ENCODE measurements around the gene OGA.

OGA gene

DNA sequence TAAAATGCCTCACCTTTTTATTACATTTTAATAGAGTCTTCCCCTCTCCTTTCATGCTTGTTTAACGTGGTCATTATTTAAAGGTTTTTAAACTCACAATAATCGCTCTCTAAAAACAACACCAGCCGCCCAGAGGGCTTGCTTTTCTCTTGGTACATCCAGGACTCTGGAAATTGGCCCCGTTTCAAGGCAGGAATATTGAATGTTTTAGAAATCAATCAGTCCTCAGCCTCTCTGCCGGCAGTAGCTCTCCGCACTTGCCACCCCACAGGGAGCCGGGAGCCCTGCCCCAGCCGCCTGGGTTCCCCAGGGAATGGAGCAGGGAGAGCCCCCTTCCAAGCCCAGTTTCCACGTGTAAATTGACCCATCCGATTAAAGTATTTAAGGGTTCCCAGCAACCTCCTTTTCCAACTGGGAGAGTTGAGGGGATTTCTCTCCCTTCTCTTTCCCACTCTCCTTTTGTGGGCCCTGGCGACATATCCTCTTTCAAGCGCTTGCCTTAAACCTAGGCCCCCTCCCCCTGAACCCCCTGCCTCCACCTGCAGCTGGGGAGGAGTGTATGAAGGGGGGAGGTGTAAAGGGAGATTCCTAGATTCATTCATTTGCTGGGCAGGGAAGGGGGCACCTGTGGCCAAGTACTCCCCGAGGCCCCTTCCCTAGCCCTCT lies 44.2 kb downstream of the OGA start:
- no peak for DNase-seq

DNA sequence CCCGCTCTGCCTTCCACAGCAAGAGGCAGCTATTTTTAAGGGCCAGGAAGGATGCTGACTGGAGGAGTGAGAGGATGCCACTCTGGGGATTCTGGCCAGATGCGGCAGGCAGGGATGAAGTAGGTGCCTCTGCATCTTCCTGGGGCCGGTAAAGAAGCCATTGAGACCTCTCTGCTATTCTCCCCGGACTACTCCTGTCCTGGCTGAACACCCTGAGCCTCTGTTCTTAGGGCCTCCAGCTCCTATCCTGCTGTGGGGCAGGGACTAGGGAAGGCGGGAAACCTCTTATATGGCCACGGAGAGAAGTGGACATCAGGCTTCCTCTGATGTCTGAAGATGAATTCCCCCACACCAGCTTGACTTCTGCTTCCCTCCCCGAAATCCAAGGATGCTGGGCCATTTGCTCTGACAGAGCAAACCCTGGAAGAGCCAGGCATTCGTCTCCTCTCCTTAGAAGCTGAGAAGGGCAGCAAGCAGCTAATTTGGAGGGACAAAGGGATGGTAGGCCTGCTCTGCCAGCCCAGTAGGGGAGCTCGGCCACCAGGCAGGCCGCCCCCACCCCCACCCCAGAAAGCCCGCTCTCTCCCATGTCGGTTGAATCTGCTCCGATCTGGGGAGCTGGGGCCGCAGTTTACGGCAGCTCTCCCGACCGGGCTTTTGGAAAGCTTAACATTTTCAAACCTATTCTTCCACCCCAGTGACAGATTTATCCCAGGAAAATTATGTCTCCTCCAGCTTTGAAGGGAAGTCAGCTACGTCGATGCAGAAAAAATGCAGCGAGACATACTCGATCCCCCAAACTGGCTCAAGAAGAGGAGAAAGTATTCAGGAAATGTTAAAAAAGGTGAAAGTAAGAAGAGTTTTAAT lies 45.1 kb downstream of the OGA start:
- DNase-seq, result no peak

DNA sequence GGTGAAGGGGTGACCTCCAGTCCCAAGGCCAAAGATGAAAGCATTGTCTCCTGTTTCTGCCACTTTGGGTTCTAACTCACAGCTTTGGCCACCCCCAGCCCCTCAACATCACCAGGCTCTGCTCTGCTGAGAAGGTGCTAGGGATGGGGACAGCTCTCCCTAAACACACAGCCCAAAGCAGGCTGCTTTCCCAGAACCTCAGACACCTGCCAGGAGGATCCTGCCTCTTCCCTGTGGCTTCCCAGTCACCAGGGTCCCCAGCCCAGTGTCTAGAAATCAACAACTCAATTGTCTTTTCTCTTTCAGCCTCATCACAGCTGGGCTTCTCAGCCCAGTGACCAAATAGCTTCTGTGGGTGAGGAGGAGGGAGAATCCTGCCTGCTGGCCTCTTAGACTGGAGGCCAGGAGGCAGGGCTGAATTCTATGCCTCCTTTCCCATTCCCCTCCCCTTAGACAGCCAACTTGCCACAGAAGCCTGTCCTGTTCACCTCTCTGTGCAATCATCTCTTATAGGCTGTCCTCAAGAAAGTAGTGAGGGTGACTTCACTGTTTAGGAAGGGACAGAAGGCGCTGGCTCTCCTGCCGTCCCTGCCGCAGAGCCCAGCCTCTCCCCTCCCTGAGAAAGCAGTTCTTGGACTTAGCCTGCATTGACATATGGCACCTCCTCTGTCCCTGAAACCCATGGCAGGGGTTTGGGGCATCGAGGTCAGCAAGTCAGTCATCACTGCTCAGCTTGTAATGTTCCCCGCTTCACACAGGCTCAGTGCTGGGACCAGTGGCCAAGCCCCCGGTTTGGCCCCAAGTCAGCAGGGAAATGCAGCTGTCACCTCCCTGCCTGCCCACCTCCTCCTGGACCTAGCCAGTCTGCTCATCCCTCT lies 46.0 kb downstream of the OGA start:
- no peak for DNase-seq

- no peak for DNase-seq
Measured at GRCh38 chr10:101771380-101771779, 46.9 kb downstream of the OGA start.

DNA sequence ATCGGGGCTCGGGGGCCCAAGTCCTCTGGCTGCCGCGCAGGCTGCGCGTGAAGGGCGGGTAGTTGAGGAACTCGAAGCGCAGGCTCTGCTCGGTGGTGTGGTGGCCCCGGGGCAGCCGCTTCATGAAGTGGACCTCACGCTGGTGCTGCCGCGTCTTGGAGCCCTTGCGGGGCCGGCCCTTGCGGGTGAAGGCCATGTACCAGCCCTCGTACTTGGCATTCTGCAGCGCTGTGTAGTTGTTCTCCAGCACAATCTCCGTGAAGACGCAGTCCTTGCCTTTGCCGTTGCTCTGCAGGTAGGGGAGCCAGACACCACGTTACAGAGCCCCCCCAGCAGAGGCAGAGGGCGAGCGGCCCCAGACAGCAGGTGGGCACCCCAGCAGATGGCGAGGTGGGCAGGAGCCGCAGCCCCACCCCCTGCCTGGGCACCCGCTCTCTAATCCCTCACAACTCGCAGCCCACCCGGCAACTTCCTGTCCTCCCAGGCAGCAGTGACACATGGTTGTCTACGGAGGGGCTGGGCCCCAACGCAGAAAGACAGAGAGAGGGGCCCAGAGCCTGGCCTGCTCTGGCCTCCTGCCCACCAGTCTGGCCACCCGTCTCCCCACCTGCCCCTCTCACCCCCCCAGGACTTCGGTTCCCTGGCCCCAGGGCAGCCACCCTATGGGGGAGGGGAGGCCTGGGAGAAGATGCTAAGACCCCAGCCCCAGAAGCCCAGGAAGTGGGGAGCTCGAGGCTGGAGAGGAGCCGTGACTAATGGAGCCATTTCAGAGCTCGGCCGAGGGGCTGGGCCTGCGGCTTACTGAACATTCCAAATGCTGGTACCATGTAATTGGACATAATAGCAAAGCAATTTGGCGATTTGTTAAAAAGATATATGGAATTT lies 47.7 kb downstream of the OGA start:
- no peak for DNase-seq

GRCh38 chr10:101769541-101770180 lies 48.6 kb downstream of the OGA start:
- no peak for DNase-seq

- no peak for DNase-seq
Measured at GRCh38 chr10:101768791-101769170, 49.5 kb downstream of the OGA start.

DNA sequence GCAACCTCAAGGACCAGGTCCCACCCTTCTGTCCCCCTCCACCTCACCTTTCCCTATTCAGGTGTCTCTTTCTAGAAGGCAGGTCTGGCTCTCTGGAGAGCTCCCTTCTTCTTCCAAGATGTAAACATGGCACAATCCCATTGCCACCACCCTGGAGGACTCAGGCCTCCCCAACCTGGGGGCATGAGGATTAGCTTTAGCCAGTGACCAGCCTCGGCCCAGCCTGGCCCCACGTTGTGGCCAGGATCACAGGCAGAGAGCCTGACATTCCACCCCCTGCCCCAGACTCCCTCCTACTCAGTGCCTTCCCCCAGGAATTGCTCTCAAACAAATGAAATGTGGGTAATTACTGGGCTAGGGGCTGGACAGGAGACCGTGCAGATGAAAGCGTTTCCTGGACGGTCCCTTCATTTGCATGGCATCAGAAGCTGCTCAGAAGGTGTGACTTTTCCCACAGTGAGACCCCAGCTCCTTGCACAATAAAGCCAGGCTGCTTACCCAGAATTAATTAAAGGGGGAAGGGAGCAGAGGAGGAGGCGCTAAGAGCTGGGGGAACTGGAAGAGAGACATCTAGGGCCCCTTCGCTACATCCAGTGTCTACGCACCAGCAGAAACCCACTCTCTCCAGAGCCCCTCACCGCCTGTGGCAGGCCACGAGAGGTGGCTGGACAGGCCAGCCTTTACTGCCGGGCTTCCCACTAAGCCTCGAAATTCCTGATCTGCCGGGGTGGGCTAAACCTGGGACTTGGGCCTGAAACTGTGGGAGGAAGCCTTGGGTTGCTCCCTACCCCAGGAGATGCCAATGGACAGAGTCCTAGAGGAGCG lies 50.1 kb downstream of the OGA start:
- DNase-seq, result no peak

DNA sequence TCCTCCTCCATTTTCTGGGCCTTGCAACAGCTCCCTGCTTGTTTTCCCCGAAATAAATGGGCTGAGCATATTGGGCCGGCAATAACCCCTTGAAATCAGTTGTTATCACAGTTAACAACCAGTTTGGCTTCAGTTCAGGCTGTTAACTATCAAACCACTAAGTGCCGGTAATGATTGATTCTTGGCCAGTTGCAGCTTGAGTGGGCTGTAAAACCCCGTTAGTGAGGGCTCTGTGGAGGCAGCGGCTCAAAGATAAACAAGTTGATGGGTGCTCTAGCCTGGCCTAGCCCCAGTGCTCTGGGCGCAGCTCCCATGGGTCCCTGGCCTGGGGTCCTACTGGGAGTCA lies 50.7 kb downstream of the OGA start:
- no peak for DNase-seq

- no peak for DNase-seq
Measured at GRCh38 chr10:101766753-101767599, 51.3 kb downstream of the OGA start.

DNA sequence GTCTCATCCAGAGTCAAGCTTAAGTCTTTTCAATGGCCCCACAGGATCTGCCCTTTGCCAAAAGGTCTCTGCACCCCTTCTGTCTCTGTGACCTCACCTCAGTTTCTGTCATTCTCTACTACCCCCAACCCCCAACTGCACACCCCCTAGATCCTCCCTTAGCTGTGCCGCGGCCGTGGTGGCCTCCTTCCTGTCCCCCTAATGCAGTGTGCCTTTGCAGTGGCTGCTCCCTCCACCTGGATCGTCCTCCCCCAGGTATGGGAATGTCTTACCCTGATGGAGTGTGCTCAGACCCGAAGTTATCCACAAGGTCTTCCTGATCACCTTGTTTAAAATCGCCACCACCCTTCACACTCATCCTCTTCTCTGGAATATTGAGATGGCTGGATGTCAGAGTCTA lies 51.9 kb downstream of the OGA start:
- DNase-seq, result no peak

- DNase-seq, result no peak
Measured at GRCh38 chr10:101763141-101763846, 55.0 kb downstream of the OGA start.

DNA sequence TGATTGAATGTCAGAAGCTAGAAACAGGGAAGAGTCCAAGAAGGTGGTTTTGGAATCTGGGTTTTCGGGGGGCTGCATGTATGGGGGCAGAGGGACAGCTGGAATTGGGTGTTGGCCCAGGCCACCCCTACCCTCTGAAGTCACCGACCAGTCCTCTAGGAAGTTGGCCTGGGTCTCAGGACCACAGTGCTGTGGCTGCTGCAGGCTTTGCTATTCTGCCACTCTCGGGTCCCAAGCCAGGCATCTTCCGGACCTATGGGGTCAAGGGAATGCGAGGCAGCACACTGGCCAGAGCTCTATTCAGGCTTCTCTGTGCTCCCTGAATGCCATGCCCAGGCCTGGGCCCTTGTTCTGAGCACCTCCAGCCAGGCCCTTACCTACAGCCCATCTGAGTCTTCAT lies 55.5 kb downstream of the OGA start:
- no peak for DNase-seq

DNA sequence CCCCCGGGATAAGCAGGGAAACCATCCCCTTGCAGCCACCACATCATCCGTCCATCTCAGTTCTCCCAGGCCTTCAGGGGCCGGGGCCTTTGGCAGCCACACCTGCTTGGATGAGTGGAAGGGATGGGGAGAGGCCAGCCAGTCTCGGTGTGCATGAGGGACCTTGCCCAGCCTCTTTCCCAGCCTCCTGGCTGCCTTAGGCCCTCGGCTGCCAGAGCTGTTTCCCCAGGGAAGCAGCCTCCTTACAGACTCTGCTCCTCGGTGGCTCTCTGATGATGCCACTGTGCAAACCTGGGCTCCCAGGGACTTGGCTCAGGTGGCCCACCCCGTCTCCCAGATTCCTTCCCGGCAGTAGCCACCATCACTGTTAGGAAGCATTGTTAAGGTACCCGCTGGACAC lies 57.0 kb downstream of the OGA start:
- DNase-seq, result no peak

GRCh38 chr10:101760510-101760909 lies 57.7 kb downstream of the OGA start:
- DNase-seq, result no peak

GRCh38 chr10:101759309-101760247 lies 58.7 kb downstream of the OGA start:
- no peak for DNase-seq

GRCh38 chr10:101758858-101759257 lies 59.4 kb downstream of the OGA start:
- no peak for DNase-seq

- DNase-seq, result no peak
Measured at GRCh38 chr10:101752241-101752640, 66.0 kb downstream of the OGA start.

All from activated CD4-positive, alpha-beta T cell treated with anti-CD3 and anti-CD28 coated beads, Interleukin-2, amount 50 U/mL, for 1 hour (primary cell).